B cell (primary cell): ENCODE measurements around the gene AFTPH. TPM values are rescaled to one million over a fixed set of nuclear protein-coding genes. Genes with fewer than 3 reads are reported as not detected.

ENCODE experiments used
- ATAC-seq: fragments of 200-7000 bp; cut with Tn5 transposase; one replicate; pipeline ENCODE4 v1.10.0; 2021; ENCODE audit warnings: low read depth, mild to moderate bottlenecking, moderate number of reproducible peaks, moderate library complexity
- CTCF ChIA-PET: fragments of 350-600 bp; sonication (Branson Sonifier 250); formaldehyde crosslinking; loops from one replicate; lab custom pipeline; 2021; ENCODE audit warnings: antibody characterized with exemption, inconsistent platforms; lab: Charles Lee
- POLR2A ChIA-PET: fragments of 350-600 bp; sonication (Branson Sonifier 250); formaldehyde crosslinking; loops from one replicate; lab custom pipeline; 2021; ENCODE audit warnings: antibody characterized with exemption; lab: Charles Lee
- DNase-seq: peaks from one replicate; pipeline ENCODE4 v3.0.0; 2013
- H2AFZ ChIP-seq: 2 replicates; pipeline ENCODE4 v1.6.1; 2012; ENCODE audit warnings: mild to moderate bottlenecking, low read depth, low read length; ENCODE audit not compliant: insufficient read depth, poor library complexity, severe bottlenecking
- H3K27ac ChIP-seq, 2 donors: 1 replicate in 1 of 2; 2 replicates in 1 of 2; pipeline ENCODE4 v1.5.1; 2012 to 2013; ENCODE audit warnings: low read length in 2 of 2, mild to moderate bottlenecking in 2 of 2, moderate library complexity in 1 of 2
- H3K27me3 ChIP-seq, 4 experiments: fragments of 200-600 bp in 1 of 4; sonication (generic) in 1 of 4; replicated peaks in 1 of 4; 1 replicate in 2 of 4; 2 replicates in 2 of 4; pipeline versions ENCODE4 v1.6.1 to v1.7.0; 2013 to 2016; ENCODE audit warnings: low read length in 3 of 4, mild to moderate bottlenecking in 2 of 4, mixed read lengths in 1 of 4, moderate library complexity in 1 of 4; ENCODE audit not compliant: insufficient read depth in 4 of 4, control insufficient read depth in 3 of 4; ENCODE audit errors: control extremely low read depth in 1 of 4
- H3K36me3 ChIP-seq, 2 experiments: replicated peaks in 1 of 2; 1 replicate in 1 of 2; 2 replicates in 1 of 2; pipeline versions ENCODE4 v1.6.1 to v1.7.1; 2013; ENCODE audit warnings: low read length in 1 of 2; ENCODE audit not compliant: insufficient read depth in 2 of 2, control insufficient read depth in 1 of 2; ENCODE audit errors: control extremely low read depth in 1 of 2, extremely low read depth in 1 of 2
- H3K4me1 ChIP-seq, 2 donors: fragments of 200-600 bp in 1 of 2; sonication (generic) in 1 of 2; 1 replicate in 1 of 2; 2 replicates in 1 of 2; pipeline versions ENCODE4 v1.5.1 to v1.6.1; 2013 to 2017; ENCODE audit warnings: low read length in 2 of 2; ENCODE audit not compliant: control insufficient read depth in 2 of 2, insufficient read depth in 2 of 2
- H3K4me2 ChIP-seq: replicated peaks from 2 replicates; pipeline ENCODE3; 2012; ENCODE audit warnings: mild to moderate bottlenecking, low read depth, low read length; ENCODE audit not compliant: poor library complexity, severe bottlenecking
- H3K4me3 ChIP-seq, 5 experiments: fragments of 200-600 bp in 1 of 5; sonication (generic) in 1 of 5; 1 replicate in 3 of 5; 2 replicates in 2 of 5; pipeline versions ENCODE4 v1.5.1 to v1.7.0; 2011 to 2016; ENCODE audit warnings: low read length in 4 of 5, mild to moderate bottlenecking in 4 of 5, low read depth in 2 of 5, control low read depth in 1 of 5, moderate library complexity in 1 of 5; ENCODE audit not compliant: insufficient read depth in 1 of 5; ENCODE audit errors: control extremely low read depth in 1 of 5, extremely low read depth in 1 of 5
- H3K79me2 ChIP-seq: fragments of 200-600 bp; sonication (generic); one replicate; pipeline ENCODE4 v1.6.0; 2016; ENCODE audit warnings: low read length; ENCODE audit not compliant: control insufficient read depth, insufficient read depth
- H3K9ac ChIP-seq: fragments of 200-600 bp; sonication (generic); 2 replicates; pipeline ENCODE4 v1.6.1; 2017; ENCODE audit warnings: mild to moderate bottlenecking, low read length, moderate library complexity
- H3K9me3 ChIP-seq, 3 donors: one replicate each; pipeline versions ENCODE4 v1.6.1 to v1.7.1; 2013; ENCODE audit warnings: low read length in 2 of 3; ENCODE audit not compliant: control insufficient read depth in 2 of 3, insufficient read depth in 1 of 3; ENCODE audit errors: control extremely low read depth in 1 of 3
- H4K20me1 ChIP-seq: 2 replicates; pipeline ENCODE4 v1.6.0; 2012; ENCODE audit warnings: mild to moderate bottlenecking, low read length; ENCODE audit not compliant: insufficient read depth, control insufficient read depth, poor library complexity, severe bottlenecking
- H3K27ac Mint-ChIP-seq: one replicate; pipeline ENCODE4 v1.8.0; 2021; ENCODE audit warnings: mixed read lengths
- H3K27me3 Mint-ChIP-seq: one replicate; pipeline ENCODE4 v1.8.0; 2021; ENCODE audit warnings: mixed read lengths
- H3K4me1 Mint-ChIP-seq: one replicate; pipeline ENCODE4 v1.8.0; 2021; ENCODE audit warnings: mixed read lengths
- H3K4me3 Mint-ChIP-seq: one replicate; pipeline ENCODE4 v1.8.0; 2021; ENCODE audit warnings: mixed read lengths
- H3K9me3 Mint-ChIP-seq: one replicate; pipeline ENCODE4 v1.8.0; 2022; ENCODE audit warnings: mixed read lengths; ENCODE audit not compliant: insufficient read depth
- EZH2 ChIP-seq: IDR thresholded peaks from 2 replicates; pipeline ENCODE4 v1.6.1; 2012; ENCODE audit warnings: borderline replicate concordance, low read depth, mild to moderate bottlenecking, moderate library complexity, low read length; ENCODE audit not compliant: insufficient read depth, poor library complexity, severe bottlenecking
- WGBS: methylation state at CpG from one replicate; pipeline ENCODE4 v1.1.5; 2013; ENCODE audit warnings: missing lambda C conversion rate; ENCODE audit not compliant: insufficient coverage; 5-methylcytosine and 5-hydroxymethylcytosine counted together
- intact Hi-C: fragments of 100-400 bp; cut with micrococcal nuclease; formaldehyde crosslinking; loops from one replicate; pipeline ENCODE4 v1.10.0; 2022
- polyA plus RNA-seq: library from polyadenylated mRNA; depleted of rRNA; stranded (reverse); fragments of >200 nt; gene quantifications from 2 replicates; pipeline ENCODE4 v1.2.3, GENCODE V29; 2012
- total RNA-seq, 2 donors: library from RNA; stranded (reverse); fragments of 120-200 nt in 1 of 2; gene quantifications; 1 replicate in 1 of 2; 2 replicates in 1 of 2; pipeline versions ENCODE4 v1.2.3 to v1.2.4, GENCODE V29; 2013 to 2022
- TF ChIP-seq, protein P1 (sequence below): fragments of 200-600 bp; IDR thresholded peaks from one replicate; pipeline ENCODE4 v1.8.0; 2022; ENCODE audit warnings: antibody characterized with exemption, mild to moderate bottlenecking

The AFTPH gene
- total and polyA plus RNA-seq, 2 donors (not counting 1 experiment from before 2014, with no cell fraction given) = 45.4 to 94.1 TPM

DNA sequence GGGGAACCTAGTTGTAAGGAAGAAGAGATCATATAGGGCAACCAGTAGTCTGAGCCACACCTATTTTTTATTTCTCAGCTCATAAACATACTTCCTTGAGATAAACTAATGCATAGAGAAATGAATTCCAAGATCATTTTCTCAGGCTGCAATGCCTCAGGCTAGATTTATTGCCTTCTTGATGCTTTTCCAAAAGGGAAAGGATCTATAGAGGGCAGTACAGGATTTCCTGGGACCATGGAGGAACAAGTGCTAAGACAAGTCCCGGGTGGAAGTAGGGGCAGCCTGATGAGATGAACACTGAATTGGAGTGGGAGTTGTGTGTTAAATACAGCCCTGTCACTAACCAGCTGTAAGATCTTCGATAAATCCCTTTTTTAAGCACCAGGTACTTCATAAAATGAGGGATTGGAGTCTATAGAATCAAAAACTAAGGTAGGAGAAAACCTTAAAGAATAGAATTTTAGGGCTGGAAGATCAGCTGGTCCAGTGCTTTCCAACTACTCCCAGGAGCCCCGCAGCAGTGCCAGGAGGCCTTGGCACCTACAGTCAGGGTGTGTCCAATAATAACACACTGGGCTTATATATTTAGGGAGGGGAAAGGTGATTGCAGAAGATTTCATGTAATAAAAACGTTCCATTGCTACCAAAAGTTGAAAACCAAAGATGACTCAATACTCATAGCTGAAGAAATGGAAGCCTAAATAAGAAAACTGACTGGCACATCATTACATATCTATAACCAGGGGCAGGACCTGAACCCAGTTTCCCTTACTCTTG is 71.5 kb downstream of the AFTPH start:
- H3K27ac Mint-ChIP-seq = no peak overlapping the region
- Histone ChIP-seq H3K9ac (no peak overlapping the region), H3K9me3 (no peaks in the 10 kb centered on the region), H3K27ac (no peak overlapping the region), H3K4me3 (no peak overlapping the region), H4K20me1 (no peaks in the 10 kb centered on the region), H2AFZ (no peak overlapping the region), H3K79me2 (no peaks in the 10 kb centered on the region), H3K4me1 (no peaks in the 10 kb centered on the region), H3K36me3 (peaks cover 0 to 26% of the 10 kb centered on the region in 2 experiments), H3K4me2 (no peak overlapping the region), H3K27me3 (no peaks in the 10 kb centered on the region)
- DNase-seq (no peak), ATAC-seq (no peak)
- CTCF ChIA-PET = interaction anchor here (1.0 to 3.6 kb wide), 6 partner anchors 9 to 277 kb away, joined by 3 to 13 read pairs (median 3); no protein-coding TSS in a partner anchor
- intact Hi-C loops = no loop called here
- no peak for TF ChIP-seq EZH2
- TF ChIP-seq, protein P1, sequence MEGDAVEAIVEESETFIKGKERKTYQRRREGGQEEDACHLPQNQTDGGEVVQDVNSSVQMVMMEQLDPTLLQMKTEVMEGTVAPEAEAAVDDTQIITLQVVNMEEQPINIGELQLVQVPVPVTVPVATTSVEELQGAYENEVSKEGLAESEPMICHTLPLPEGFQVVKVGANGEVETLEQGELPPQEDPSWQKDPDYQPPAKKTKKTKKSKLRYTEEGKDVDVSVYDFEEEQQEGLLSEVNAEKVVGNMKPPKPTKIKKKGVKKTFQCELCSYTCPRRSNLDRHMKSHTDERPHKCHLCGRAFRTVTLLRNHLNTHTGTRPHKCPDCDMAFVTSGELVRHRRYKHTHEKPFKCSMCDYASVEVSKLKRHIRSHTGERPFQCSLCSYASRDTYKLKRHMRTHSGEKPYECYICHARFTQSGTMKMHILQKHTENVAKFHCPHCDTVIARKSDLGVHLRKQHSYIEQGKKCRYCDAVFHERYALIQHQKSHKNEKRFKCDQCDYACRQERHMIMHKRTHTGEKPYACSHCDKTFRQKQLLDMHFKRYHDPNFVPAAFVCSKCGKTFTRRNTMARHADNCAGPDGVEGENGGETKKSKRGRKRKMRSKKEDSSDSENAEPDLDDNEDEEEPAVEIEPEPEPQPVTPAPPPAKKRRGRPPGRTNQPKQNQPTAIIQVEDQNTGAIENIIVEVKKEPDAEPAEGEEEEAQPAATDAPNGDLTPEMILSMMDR = no peak
- POLR2A ChIA-PET = no interaction called here
- H3K9me3 Mint-ChIP-seq = no peaks in the 10 kb centered on the region
- no peak overlapping the region for H3K4me3 Mint-ChIP-seq
- WGBS = 88% methylated on average over 2 of the region's 4 CpGs
- no peaks in the 10 kb centered on the region for H3K4me1 Mint-ChIP-seq
- H3K27me3 Mint-ChIP-seq = no peaks in the 10 kb centered on the region

DNA sequence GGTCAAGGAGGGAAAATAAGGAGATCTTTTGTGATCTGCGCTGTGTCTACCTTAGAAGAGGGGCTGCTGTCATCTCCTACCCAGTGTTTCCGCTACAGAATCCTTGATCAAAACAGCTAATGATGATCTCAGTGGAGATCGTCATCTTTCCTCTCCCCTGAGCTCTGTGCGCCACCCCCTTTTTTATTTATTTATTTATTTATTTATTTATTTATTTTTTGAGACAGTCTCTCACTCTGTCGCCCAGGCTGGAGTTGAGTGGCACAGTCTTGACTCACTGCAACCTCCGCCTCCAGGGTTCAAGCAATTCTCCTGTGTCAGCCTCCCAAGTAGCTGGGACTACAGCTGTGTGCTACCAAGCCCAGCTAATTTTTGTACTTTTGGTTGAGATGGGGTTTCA is 74.1 kb downstream of the AFTPH start:
- Histone ChIP-seq H3K79me2 (no peaks in the 10 kb centered on the region), H2AFZ (no peak overlapping the region), H3K4me1 (no peaks in the 10 kb centered on the region), H3K9me3 (no peaks in the 10 kb centered on the region), H3K4me3 (no peak overlapping the region), H3K27me3 (no peaks in the 10 kb centered on the region), H4K20me1 (no peaks in the 10 kb centered on the region), H3K27ac (no peak overlapping the region), H3K36me3 (peaks cover 0 to 2% of the 10 kb centered on the region in 2 experiments), H3K9ac (no peak overlapping the region), H3K4me2 (no peak overlapping the region)
- no peaks in the 10 kb centered on the region for H3K9me3 Mint-ChIP-seq
- DNase-seq (no peak), ATAC-seq (no peak)
- TF ChIP-seq, protein P1 = no peak
- TF ChIP-seq EZH2 = no peak
- H3K4me1 Mint-ChIP-seq = no peaks in the 10 kb centered on the region
- CTCF ChIA-PET = interaction anchor here (0.8 to 1.5 kb wide), 3 partner anchors 11 to 75 kb away, joined by 3 read pairs; no protein-coding TSS in a partner anchor
- 100% methylated on average over 3 of the region's 6 CpGs for WGBS
- POLR2A ChIA-PET = interaction anchor here (0.6 kb wide), 1 partner anchor 266 kb away, joined by 3 read pairs; no protein-coding TSS in a partner anchor
- no peaks in the 10 kb centered on the region for H3K27me3 Mint-ChIP-seq
- H3K4me3 Mint-ChIP-seq = no peak overlapping the region
- intact Hi-C loops = no loop called here
- no peak overlapping the region for H3K27ac Mint-ChIP-seq
